A549 treated with ZK216348 at 1 μM for 4 hours (cell line): Measurements from ENCODE around the gene ARID1B. TPM values are rescaled to one million over a fixed set of nuclear protein-coding genes. Genes with fewer than 3 reads are reported as not detected.

ENCODE experiments used
- total RNA-seq: library from RNA; stranded (reverse); fragments of 200-300 nt; extraction: Qiagen RNA extraction; gene quantifications from 5 replicates; pipeline ENCODE4 v1.2.3, GENCODE V29; 2022; ENCODE audit warnings: low read depth

Gene ARID1B
- total RNA-seq = 15.8 to 18.2 TPM (median 16.6 TPM) in 5 replicates

DNA sequence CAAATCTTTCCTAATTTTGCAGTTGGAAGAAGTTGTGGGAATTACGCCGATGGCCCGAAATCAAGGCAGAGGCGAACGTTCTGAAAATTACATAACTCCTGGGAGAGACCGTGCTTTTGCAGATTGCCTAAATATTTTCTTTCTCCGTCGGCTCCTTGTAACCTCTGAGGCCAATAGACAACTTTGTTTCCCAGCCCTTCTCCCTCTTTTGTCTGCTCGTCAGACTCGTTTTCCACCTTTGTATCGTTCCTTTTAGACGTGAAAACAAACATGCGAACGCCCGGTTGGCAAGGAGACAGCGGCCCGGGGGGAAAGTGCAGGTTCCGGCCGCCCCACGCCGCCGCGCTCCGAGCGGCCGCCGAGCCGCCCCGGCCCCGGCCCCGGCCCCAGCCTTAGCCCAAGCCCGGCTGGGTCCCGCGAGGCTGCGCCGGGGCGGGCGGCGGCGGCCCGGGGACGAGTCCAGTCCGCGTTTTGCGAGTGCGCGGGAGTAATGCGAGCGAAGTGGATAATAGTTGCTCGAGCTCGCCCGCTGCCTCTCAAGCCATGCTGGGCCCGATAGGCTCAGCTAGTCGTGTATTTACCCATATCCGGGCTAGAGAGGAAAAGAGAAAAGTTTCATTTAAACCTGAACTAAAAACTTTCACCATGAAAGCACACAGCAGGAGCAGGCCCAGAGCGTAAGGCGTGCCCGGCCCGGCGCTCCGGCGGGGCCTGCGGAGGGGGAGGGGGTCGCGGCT is at the start of gene ARID1B:
TSS of gene ARID1B (plus strand) at position 539 of the 737 bp plus-strand sequence. CDS start 303 bp downstream, outside the sequence.

